Stimulated activated CD4-positive, alpha-beta T cell treated with anti-CD3 and anti-CD28 coated beads, Interleukin-1b, Interleukin-23, amount 100 ng/mL, for 4 hours (primary cell): Measurements from ENCODE around the gene BLNK.

ENCODE experiments used
- DNase-seq, 2 donors: peaks; one replicate each; pipeline ENCODE4 v3.0.0-alpha.2; 2020; ENCODE audit warnings: low read depth in 2 of 2

BLNK gene

DNA sequence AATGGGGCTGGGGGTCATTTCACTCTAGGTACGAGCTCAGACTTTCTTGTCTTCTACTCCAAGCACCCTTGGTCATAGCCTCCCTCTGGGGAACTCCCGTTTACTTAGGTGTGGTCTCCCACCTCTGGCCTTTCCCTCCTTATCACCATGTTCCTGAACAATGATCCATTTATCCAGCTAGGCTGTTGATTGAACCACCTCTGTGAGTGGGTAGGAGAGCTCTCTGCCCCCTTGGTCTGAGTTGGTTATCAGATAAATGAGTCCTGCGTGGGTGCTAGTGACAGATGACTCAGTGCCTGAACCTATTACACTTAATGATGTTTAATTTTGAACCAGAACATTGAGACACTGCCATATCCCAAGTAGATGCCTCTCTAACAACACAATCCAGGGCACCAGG, 9.4 kb downstream of the BLNK start:
- DNase-seq, result no peak

DNA sequence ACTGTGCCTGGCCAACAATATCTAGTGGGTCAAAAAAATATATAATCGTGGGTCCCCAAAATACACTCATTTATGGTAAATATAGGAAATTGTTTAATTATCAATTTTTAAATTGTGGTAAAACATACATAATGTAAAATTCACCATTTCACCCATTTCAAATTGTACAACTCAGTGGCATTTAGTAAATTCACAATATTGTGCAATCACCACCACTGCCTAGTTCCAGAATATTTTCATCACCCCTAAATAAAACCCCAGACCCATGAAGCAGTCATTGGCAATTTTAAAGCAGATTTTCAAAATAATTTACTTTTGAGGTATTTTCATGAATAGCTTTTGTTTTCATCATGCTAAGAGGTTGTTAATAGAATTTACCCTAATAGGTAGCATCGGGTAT, 10.2 kb downstream of the BLNK start:
- no peak for DNase-seq

DNA sequence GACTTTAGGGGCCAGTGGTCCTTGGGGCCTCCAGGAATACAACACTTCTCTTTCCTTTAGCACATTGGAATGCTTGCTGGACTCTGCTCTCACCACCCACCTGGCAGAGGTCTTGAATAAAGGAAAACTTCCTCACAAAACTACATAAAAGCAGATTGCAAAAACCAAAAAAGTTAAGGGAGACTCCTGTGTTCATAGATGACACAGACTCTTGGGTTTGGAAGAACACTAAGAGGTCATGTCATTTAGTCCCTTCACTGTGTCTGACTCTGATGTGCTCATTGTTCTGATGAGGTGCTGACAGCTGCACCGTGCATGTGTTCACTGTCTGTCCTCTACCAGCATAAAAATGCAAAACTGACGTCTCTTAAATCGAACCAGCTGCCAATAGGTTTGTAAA, 11.4 kb downstream of the BLNK start:
- DNase-seq, result no peak

DNA sequence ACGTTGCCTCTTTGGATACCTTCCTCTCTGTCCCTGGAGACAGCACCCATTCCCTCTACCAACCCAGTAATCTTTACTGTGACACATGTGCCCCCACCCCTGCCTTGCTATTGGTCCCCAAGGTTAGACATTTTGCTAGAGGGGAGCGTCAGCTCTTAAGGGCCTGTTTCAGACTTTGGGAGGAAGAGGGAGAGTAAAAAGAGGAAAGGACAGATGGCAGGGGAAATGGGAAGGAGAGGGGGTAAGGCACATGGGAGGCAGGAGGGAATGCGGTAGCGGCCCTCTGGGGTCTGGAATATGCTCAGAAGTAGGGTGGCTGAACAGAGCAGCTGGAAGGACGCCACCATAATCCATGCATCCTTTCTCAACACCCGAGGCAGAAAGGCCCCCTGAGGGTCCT, 12.2 kb downstream of the BLNK start:
- DNase-seq, result no peak

DNA sequence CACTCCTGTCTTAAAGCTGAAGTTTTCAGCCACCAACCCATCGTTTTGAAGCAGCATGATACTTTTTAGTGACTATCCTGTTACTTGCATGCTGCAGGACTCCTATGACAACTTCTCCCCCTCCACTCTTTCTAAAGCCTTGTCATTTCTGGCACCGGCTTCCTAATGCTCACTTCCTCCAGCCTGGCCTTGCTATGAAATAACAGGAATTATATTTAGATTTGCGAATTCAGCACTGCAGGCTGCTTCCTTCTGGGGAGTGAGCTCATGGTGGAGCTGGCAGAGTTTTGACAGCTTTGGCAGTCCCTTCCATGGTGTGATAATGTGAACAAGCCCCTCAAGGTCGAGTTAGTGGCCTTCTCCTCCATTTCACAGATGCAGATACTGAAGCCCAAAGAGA, 13.4 kb downstream of the BLNK start:
- no peak for DNase-seq

DNA sequence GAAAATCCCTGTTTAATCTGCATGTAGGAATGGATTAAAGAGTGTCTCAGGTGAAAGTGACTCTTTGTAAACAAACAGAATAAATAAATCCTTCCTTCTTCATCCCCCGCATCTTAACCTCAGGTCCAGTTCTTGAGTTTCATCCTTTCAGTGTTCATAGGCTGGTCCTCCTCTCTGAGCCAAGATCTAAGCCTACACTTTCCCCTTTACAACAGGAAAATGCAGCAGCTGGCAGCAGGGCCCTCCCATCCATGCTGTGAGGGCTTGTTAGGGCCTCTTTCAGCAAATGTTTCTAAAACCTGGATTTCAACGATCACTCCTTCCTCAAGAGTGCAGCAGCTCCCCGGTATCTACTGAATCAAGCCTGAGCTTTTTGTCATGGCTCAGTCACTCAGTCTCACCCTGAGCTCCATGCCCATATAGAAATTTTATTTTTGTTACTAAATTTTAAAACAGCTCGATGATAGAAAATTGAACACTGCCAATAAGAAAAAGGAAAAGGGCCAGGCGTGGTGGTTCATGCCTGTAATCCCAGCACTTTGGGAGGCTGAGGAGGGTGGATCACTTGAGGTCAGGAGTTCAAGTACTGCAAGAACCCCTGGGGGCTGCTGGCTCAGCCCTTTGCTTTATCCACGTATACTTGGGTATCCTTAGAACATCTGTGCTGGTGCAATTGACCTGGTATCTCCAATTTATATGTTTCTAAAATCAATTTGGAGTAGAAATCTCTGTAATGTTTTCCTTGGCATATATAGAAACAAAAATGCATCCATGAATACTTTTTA, 15.6 kb downstream of the BLNK start:
- DNase-seq, result no peak

DNA sequence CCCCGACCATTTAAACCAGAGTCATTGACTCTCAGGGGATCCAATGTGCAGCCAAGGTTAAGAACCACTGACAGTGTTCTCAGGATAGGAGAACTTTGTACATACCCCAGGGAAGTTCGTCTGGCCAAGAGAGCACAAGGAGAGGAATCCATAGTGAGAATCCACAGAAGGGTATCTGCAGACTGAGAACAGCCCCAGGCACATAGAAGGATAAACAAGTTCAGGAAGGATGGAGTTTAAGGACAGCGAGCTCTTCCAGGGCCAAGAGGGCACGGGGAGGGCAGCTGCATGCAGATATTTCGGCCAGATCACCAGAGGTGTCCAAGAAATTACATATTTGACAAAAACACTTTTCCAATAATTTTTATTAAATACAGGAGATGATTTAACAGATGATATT, 16.4 kb downstream of the BLNK start:
- DNase-seq, result no peak

DNA sequence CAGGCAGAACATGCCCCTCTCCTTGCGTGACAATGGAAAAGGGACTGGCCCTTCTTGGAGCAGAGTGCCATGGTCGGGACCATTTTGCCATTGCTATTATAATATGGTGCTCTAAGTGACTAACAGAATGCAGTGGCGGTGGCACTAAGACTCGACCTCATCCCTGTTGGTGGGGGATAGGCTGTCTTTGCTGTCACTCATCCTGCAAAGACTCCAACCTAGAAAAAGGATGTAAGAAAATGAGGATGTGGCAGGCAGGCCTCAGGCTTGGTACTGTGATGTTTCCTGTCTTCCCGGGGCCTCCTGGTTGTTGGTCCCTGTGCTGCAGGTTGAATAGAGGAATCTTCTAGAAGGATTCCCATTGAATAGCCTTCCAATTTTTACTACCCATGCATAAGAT, 18.6 kb downstream of the BLNK start:
- no peak for DNase-seq

DNA sequence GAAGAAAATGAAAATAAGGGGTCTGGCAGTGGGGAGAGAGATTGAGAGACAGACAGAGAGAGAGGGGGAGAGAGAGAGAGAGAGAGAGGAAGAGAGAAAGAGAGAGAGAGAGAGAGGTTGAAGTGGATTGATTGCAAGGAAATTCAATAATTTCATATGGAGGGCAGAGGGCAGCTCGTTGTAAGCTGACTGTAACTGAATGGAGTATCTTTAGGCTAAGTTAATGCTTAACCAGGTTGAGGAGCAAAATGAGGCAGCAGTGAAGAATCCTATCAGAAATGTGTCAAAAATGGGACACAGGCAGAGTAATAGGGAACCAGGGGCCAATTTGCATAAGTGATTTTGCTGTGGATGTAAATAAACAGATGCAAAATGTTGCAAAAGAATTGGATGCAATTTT, 21.0 kb downstream of the BLNK start:
- no peak for DNase-seq

DNA sequence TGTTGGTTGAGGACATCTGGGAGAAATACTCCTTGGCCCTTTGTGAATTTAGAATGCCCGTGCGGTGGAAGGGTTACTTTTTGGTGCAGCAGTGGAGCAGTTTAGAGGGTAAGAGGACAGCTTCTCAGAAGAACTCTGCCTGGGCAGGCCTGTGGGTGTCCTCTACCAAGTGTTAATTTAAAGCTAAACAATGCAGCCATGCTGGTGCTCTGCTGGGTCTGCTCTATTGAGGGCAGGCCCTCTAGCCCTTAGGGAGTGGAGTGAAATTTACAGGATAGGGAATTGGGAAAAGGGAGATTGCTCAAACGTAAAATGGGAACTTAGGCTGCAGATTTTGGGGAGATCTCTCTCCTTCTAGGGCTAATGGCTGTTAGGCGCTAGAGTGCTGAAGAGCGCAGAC, 22.1 kb downstream of the BLNK start:
- no peak for DNase-seq

DNA sequence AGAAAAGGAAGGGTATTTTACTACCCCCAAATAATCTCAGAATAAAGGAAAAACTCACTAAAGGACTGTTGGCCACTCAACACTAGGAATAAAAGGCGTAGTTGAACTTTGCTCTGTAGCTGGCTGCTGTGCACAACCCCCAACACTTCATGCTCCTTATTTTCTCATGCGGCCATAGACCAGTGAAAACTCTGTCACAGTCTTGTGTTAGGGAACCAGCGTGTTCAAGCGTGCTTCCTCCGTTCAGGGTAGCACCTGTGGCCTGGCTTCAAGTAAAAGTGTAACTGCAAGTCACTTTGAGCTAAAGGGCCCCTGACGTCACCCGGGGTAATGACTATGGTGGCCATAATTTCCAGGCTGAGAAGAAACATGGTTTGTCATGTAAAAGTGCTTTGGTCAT, 27.0 kb downstream of the BLNK start:
- no peak for DNase-seq

DNA sequence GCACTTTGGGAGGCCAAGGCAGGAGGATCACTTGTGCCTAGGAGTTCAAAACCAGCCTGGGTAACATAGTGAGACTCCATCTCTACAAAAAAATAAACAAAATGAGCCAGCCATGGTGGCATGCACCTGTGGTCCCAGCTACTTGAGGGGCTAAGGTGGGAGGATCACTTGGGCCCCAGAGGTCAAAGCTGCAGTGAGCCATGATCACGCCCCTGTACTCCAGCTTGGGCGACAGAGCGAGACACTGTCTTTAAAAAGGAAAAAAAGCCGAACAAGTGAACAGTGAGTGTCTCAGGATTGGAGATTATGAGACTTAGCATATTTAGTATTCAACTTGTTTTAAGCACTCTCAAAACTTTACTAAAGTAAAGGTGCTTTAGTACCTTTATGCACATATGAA, 28.1 kb downstream of the BLNK start:
- DNase-seq, result no peak

DNA sequence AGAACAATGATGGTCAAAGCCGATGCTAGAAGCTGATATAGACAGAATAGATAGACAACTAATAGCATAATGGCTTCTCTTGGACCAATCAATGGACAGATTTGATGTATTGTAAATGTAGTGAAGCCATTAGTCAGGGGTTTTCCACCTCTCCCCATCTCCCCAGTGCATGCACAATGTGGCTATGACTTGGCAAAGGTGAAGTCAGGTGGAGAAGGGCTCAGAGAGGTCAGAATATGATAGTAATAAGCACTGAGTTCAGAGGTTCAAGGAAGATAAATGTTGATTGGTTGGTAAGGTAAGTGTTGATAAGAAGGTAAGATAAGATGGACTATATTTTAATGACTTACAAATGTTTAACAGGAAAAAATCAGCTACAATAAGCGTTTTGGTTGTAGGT, 28.5 kb downstream of the BLNK start:
- DNase-seq, result no peak

DNA sequence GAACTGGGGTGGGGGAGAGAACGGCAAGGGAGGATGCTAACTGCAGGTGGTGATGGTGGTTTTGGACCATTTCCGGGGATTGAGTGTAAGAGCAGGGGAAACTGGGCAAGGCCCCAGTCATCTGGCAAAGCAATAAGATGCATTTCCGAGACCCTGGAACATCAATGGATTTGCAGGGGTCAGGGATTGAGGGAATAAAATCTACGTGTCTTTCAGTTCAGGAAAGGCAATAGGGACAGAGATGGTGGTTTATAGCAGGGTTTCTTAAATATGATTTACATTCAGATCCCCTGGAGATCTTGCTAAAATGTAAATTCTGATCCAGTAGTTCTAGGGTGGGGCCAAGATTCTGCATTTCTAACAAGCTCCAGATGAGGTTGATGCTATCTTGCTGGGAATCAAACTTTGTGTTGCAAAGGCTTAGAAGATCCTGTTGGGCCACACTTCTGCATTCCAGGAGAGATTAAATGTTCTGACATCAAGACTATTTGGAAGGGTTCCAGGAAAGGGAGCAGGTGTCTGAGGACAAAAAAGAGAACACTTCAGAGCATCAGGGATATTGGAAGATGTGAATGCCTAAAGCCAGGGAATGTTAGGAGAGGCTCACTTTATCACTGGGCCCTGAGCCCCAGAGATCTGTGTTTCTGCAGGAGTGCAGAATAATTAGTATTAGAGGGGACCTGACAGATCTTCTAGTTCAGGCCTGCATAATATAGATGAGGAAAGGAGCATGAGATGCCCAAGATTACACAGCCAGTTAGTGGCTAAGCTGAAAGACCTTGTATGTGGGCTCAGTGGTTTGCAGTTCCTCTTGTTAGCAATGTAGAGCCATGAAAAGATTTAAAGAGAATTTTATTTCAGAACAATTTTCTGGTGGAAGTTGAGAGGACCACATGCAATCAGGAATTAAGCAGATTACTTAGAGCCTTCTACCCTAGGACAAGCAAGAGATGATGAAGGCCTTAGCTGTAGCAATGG, 32.4 kb downstream of the BLNK start:
- no peak for DNase-seq

DNA sequence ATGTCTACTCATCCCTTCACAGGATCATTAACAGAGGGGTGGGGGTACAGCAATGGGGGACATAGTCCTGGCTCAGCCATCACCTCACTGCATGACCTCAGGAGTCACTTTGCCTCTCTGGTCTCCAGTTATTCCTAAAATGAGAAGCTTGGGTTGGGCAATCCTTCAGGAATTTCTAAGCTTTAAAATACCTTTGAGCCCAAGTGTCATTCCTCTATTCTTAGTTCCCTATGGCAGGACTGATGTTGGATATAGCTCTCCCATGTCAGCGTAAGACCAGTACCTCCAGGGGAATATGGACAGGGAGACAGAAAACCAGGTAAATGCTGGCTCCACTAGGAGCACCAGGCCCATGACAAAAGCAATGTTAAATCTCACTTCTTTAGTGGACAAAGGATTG, 34.5 kb downstream of the BLNK start:
- DNase-seq, result no peak

DNA sequence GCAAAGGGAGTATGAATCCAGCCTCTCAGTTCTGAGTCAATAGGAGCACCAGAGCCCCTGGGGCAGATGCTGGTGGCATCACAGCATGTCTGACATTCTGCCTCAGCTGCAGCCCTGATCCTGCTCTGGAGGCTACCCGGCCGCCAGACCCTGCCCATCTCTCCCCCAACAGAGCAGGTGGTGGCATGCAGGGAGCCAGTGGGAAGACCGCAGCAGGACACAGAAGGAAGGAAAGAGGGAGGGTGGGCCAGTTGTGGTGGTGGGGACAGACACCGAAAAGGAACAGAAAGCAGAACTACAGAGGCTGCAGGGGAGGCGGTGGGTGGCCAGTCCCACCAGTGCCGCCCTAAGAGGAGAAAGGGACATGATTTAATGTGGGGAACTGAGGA, 35.3 kb downstream of the BLNK start:
- DNase-seq, result no peak

DNA sequence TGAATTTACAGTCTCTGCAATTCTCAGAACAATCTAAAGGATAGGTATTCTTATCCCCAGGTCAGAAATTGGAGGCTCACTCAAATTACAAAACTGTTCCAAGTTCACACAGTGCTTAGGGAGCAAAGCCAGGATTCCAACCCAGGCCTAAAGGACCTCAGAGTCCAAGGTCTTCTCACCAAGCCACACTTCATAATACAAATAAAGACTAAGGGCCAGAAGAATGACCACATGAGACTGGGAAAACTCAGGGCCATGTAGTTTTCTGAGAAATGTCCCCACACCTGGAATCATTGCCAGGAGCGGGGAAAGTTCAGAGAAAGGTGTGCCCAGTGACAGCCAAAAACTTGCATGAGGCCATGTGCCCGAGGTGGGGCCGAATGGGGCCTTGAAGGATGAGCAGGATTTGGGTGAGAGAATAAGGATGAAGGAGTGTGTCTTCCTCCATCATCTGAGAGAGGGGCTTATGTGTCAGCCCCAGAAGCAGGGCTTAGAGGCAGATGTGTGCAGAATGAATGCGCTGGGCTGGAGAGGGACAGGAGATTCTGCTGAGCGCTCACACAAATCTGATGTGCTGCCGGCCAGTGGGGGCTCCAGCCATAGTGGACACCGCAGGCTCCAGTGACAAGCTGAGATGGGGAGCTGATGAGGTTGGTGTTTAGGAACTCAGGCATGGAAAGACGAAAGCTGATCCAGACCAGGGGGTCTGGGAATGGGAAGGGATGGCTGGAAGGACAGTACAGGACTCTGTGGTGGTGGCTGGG, 35.9 kb downstream of the BLNK start:
- no peak for DNase-seq

DNA sequence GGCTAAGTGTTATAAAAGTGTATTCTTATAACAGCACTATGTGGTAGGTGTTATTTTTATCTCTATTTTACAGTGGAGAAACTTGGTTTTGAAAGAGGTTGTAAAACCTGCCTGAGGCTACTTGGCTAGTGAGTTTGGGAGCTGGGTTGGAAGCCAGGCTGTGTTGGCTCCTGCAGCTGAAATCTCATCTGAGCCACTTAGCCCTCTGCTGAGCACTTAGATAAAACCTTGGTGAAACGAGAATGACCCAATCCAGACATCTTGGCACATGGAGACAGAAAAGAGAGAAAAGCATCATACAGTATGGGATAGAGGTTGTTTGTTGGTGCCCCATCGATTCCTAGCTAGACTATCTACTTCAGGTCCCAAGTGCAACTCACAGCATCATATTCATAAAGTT, 37.4 kb downstream of the BLNK start:
- no peak for DNase-seq

DNA sequence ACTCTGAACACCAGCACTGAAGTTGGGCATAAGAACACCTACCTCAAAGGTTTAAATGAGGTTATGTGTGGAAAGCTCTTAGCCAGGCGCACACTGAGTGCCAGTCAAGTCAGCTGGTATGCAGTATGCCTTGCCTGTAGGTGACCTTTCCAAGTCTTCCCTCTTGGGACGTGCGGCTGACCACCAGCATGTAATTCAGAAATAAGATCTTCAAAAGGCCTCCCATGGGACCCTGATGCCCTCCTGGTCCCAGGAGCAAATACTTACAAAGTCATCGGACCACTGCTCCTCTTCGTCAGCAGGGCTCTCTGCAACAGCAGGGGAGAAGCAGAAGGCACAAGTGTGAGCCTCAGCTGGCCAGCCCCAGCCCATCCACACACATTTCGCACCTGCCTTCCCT, 40.8 kb downstream of the BLNK start:
- no peak for DNase-seq

DNA sequence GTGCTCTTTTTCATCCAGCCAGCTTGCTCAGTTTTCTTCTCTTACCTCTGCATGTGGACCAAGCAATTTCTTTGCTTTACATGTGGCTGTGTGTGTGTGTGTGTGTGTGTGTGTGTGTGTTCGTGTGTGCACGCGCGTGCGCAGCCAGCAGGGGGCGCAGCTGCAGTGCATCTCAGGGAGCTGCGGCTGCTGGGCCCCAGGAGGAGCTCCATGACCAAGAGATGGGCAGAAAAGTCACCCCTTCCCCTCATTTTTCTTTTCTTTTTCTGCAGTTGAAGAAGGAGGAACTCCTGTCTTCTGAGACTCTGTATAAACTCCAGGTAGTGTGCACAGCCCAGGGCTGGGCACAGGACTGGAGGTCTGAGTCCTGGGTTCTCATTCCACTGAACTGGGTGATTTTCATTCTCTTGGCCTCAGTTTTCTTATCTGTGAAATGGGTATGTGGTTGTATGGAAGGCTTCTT, 41.8 kb downstream of the BLNK start:
- DNase-seq, result peak; percentile 43 to 65

DNA sequence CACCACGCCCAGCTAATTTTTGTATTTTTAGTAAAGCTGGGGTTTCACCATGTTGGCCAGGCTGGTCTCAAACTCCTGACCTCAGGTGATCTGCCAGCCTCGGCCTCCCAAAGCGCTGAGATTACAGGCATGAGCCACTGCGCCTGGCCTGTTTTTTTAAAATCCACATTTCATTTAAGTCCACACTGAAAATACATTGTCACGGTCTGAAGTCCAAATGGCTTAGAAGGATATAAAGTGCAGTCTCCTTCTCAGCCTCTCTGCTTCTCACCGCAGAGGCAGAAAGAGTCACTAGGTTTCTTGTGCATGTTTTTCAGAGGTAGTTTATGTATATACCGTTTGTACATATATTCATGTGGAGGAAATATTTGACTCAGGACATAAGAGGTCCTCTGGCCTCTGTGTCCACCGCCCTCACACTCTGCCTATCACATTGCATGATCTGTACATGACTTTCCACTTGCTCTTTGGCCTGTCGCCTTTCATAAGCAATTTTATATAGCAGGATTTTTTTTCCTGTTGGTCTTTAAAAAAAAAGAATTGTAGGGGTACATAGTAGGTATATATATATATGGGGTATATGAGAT, 42.9 kb downstream of the BLNK start:
- DNase-seq, result no peak

DNA sequence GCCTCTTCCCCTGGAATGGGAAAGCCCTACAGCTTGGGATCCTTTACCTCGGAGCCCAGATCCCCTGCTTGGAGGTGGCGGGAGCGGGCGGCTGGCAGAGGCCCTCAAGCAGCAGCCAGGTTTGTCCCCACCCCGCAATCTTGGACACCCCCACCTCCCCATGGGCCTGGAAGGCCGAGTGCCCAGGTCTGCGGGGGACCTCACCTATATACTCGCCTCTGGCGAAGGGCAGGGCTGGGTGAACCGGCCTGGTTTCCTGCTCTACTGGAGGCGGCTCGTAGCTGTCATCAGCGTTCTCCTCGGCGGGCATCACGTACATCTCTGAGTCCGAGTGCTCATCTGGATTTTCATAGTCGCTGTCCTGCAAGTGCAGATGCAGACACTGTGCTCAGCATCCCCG, 44.2 kb downstream of the BLNK start:
- no peak for DNase-seq
